LNCaP clone FGC (cell line): Measurements from ENCODE around the gene ACER3.
"Not testable (repeated sequence)": the region's sequence is repeated elsewhere in the genome, so short reads cannot be mapped to it uniquely, and the experiment has no call there.

Experiments used
- DNase-seq: peaks from one replicate; pipeline ENCODE4 v3.0.0-alpha.2; 2011; ENCODE audit warnings: low read depth
- H3K4me3 ChIP-seq: 2 replicates; pipeline ENCODE4 v1.5.1; 2011; ENCODE audit warnings: mild to moderate bottlenecking, low read depth, low read length, control low read depth
- TF ChIP-seq, protein P1 (sequence below): IDR thresholded peaks from 2 replicates; pipeline ENCODE4 v1.5.1; 2012; ENCODE audit warnings: mild to moderate bottlenecking; ENCODE audit not compliant: control insufficient read depth, insufficient read depth; ENCODE audit errors: extremely low read depth

Gene ACER3

DNA sequence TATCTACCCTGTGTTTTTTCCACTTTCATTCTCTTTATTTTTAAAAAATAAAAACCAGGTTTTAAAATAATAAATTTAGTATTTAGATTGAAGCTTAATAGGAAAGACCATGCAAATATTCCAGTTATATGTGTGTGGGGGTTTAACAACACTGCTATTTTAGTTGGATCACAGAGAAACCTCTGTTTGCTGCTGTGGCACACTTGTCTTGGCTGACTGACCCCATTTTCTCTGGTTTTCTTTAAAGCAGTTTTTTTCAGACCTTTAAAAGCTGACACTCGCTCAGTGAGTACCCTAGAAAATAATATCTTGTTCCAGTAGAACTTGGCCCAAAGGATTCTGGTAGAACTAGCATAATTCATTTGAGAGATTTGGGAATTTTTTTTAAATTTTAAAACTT is 31.6 kb downstream of the ACER3 start:
- TF ChIP-seq, protein P1, sequence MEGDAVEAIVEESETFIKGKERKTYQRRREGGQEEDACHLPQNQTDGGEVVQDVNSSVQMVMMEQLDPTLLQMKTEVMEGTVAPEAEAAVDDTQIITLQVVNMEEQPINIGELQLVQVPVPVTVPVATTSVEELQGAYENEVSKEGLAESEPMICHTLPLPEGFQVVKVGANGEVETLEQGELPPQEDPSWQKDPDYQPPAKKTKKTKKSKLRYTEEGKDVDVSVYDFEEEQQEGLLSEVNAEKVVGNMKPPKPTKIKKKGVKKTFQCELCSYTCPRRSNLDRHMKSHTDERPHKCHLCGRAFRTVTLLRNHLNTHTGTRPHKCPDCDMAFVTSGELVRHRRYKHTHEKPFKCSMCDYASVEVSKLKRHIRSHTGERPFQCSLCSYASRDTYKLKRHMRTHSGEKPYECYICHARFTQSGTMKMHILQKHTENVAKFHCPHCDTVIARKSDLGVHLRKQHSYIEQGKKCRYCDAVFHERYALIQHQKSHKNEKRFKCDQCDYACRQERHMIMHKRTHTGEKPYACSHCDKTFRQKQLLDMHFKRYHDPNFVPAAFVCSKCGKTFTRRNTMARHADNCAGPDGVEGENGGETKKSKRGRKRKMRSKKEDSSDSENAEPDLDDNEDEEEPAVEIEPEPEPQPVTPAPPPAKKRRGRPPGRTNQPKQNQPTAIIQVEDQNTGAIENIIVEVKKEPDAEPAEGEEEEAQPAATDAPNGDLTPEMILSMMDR, result no peak
- no peak overlapping the region for H3K4me3 ChIP-seq
- no peak for DNase-seq

DNA sequence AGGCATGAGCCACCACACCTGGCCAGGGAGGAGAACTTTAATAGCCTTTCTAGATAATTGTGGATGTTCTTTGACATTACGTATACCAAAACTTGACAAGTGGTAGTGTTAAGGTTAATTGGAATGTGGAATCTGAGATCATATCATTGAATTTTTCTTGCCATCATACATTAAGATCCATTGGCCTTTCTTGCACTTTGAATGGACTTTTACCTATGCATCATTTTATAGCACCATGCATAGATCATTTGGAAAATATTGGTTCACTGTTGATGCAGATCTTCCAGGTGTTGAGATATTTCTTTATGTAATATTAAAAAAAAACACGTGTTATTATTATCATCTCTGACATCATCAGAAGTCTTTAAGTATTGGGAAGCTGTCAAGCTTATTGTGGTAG is 36.5 kb downstream of the ACER3 start:
- no peak for DNase-seq
- H3K4me3 ChIP-seq, result no peak overlapping the region
- TF ChIP-seq, protein P1, result no peak

DNA sequence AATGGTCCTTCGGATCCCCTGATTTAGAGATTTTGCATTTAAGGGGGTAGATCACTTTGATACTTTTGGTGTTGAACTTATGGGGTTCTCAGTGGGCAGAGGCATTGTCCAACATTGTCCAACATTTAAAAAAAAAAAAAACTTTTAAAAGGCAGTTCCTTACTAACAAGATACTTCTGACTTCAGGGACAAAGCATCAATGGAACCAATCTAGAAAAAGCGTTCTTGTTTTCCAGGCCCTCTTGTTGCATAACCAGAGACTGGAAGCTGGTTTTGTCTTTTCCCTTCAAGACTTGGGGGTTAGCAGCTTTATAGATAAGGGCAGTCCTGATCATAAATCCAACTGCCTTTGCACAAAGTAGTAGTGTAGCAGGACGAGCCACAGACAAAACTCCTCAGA is 40.4 kb downstream of the ACER3 start:
- no peak for DNase-seq
- H3K4me3 ChIP-seq, result no peak overlapping the region
- TF ChIP-seq, protein P1, result no peak

DNA sequence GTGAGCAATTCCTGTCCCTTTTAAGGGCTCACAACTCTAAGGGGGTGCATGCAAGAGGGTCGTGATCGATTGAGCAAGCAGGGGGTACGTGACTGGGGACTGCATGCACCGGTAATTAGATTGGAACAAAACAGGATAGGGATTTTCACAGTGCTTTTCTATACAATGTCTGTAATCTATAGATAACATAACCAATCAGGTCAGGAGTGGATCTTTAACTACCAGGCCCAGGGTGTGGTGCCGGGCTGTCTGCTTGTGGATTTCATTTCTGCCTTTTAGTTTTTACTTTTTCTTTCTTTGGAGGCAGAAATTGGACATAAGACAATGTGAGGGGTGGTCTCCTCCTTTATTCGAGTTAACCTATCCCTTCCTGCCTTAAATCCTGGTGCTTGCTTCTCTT is 40.9 kb downstream of the ACER3 start:
- not testable (repeated sequence) for DNase-seq, H3K4me3 ChIP-seq

DNA sequence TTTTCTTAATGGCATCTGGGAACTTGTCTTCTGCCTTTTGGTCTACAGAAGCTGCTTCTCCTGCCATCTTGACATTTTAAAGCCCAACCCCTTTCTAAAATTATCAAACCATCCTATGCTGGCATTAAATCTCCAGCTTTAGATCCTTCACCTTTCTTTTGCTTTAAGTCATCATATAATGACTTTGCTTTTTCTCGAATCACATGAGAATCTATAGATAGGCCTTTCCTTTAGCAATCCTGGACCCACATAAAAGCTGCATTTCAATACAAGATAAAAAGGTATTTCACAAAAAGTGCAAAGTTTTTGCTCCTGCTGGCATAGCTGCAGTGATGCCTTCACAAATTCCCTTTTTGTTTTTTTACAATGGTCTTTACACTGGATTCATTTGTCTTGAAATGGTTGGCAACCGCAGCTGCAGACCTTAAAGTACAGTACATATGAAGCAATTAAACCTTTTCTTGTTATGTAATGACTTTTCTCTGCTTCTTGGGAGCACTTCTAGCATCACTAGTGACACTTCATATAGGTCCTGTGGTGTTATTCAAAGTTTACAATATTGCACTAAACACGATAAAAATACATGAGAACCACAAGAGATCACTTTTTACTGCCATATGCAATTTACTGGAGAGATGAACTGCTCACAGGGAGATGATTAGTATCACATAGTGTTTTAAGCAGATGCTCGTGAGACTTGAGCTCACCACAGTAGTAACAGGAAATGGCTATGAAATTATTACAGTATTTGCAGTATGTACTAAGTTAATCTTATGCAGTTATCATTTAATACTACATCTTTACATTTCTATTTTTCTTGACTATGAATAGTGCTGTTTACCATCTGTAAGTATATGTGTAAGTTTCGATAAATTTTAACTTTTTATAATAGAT is 41.6 kb downstream of the ACER3 start:
- DNase-seq, result no peak

DNA sequence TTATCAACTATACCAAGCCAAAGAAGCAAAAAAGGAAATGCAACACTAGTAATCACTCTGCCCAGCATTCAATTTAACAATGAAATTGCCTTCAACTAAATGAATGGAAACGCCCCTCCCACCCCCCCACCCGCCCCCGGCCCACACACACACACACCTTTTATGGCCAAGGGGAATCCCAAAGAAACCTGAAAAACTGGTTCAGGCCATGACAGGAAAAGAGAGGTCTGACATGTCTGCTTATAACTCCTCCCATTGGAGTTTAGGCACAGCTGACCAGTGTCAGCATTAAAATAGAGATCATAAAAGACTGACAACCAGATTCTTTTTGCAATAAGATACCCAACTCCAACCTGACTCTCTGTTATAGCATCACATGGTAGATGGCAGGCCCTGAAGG is 42.6 kb downstream of the ACER3 start:
- peak; percentile 59 for DNase-seq
- no peak overlapping the region for H3K4me3 ChIP-seq
- TF ChIP-seq, protein P1, result no peak

More for the DNA sequence above, 41.6 kb downstream of the ACER3 start:
- TF ChIP-seq, protein P1, result no peak
- no peak overlapping the region for H3K4me3 ChIP-seq

DNA sequence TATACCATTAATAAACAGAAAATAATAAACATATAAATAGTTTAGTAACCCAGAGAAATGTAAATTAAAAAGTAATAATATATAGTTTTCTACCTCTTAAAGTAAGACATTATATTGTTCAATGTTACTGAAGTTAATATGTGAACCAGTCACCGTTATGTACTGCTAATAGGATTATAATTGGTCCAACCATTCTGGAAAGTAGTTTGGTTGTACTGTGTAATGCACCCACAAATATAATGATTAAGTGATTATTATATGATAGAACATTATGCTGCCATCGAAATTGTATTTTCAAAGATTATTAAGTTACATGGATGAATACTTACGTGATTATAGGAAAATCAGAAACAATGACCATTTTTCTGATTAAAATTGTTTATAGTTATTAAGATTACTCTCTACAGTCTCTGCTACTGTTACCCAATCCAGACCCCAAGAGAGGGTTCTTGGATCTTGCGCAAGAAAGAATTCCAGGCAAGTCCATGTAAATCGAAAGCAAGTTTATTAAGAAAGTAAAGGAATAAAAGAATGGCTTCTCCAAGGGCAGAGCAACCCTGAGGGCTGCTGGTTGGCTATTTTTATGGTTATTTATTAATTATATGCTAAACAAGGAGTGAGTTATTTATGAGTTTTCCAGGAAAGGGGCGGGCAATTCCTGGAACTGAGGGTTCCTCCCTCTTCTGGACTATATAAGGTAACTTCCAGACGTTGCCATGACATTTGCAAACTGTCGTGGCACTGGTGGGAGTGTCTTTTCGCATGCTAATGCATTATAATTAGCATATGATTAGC is 50.1 kb downstream of the ACER3 start:
- TF ChIP-seq, protein P1, result no peak
- no peak for DNase-seq
- no peak overlapping the region for H3K4me3 ChIP-seq
